H9 (cell line): ENCODE data around the gene DACH1. TPM values are rescaled to one million over a fixed set of nuclear protein-coding genes. Genes with fewer than 3 reads are reported as not detected.

ENCODE experiments used
- DNase-seq: peaks from one replicate; pipeline ENCODE4 v3.0.0-alpha.2; 2017
- H2AFZ ChIP-seq: one replicate; pipeline ENCODE4 v1.6.1; 2013; ENCODE audit warnings: mild to moderate bottlenecking, low read length, control low read depth, moderate library complexity
- H2AK5ac ChIP-seq: 2 replicates; pipeline ENCODE4 v1.6.1; 2013; ENCODE audit warnings: low read length, control low read depth, mixed read lengths; ENCODE audit not compliant: insufficient read length
- H2BK120ac ChIP-seq: one replicate; pipeline ENCODE4 v1.6.1; 2013; ENCODE audit warnings: low read depth, mild to moderate bottlenecking, low read length, control low read depth, inconsistent platforms; ENCODE audit not compliant: poor library complexity, severe bottlenecking
- H2BK12ac ChIP-seq: 2 replicates; pipeline ENCODE4 v1.6.1; 2013; ENCODE audit warnings: low read length, control low read depth, mixed read lengths, low read depth; ENCODE audit not compliant: insufficient read length
- H2BK15ac ChIP-seq: 2 replicates; pipeline ENCODE4 v1.6.1; 2013; ENCODE audit warnings: low read depth, low read length, control low read depth
- H2BK20ac ChIP-seq: one replicate; pipeline ENCODE4 v1.6.1; 2013; ENCODE audit warnings: low read depth, mild to moderate bottlenecking, low read length, control low read depth, inconsistent platforms; ENCODE audit not compliant: poor library complexity, severe bottlenecking
- H2BK5ac ChIP-seq: 2 replicates; pipeline ENCODE4 v1.6.1; 2013; ENCODE audit warnings: low read length, control low read depth, mixed read lengths; ENCODE audit not compliant: insufficient read length
- H3K14ac ChIP-seq: 2 replicates; pipeline ENCODE4 v1.6.1; 2013; ENCODE audit warnings: low read length, control low read depth; ENCODE audit not compliant: insufficient read depth
- H3K18ac ChIP-seq: 2 replicates; pipeline ENCODE4 v1.6.1; 2013; ENCODE audit warnings: low read depth, mild to moderate bottlenecking, mixed read lengths, low read length, control low read depth; ENCODE audit not compliant: insufficient read length
- H3K23ac ChIP-seq: 2 replicates; pipeline ENCODE4 v1.6.1; 2013; ENCODE audit warnings: low read length, control low read depth, mixed read lengths, low read depth; ENCODE audit not compliant: insufficient read length
- H3K23me2 ChIP-seq: 2 replicates; pipeline ENCODE4 v1.6.1; 2013; ENCODE audit warnings: low read depth, mild to moderate bottlenecking, mixed read lengths, low read length, control low read depth; ENCODE audit not compliant: insufficient read length, poor library complexity, severe bottlenecking
- H3K27ac ChIP-seq: 2 replicates; pipeline ENCODE4 v1.5.1; 2013; ENCODE audit warnings: low read length, control low read depth, mixed read lengths, low read depth; ENCODE audit not compliant: insufficient read length
- H3K27me3 ChIP-seq: 2 replicates; pipeline ENCODE4 v1.6.1; 2013; ENCODE audit warnings: low read length, control low read depth, inconsistent platforms; ENCODE audit not compliant: insufficient read depth
- H3K4ac ChIP-seq: 2 replicates; pipeline ENCODE4 v1.6.1; 2013; ENCODE audit warnings: low read depth, mild to moderate bottlenecking, control low read depth, inconsistent platforms, low read length, moderate library complexity
- H3K4me1 ChIP-seq: 2 replicates; pipeline ENCODE4 v1.6.1; 2013; ENCODE audit warnings: low read length, control low read depth, inconsistent platforms; ENCODE audit not compliant: insufficient read depth
- H3K4me2 ChIP-seq: 2 replicates; pipeline ENCODE4 v1.6.1; 2013; ENCODE audit warnings: low read length, control low read depth, mixed read lengths; ENCODE audit not compliant: insufficient read length, insufficient read depth
- H3K56ac ChIP-seq: 2 replicates; pipeline ENCODE4 v1.6.1; 2013; ENCODE audit warnings: low read depth, mild to moderate bottlenecking, mixed read lengths, low read length, control low read depth; ENCODE audit not compliant: insufficient read length
- H3K79me1 ChIP-seq: 2 replicates; pipeline ENCODE4 v1.6.1; 2013; ENCODE audit warnings: low read depth, mild to moderate bottlenecking, moderate library complexity, low read length, control low read depth, inconsistent platforms; ENCODE audit not compliant: insufficient read depth, poor library complexity, severe bottlenecking
- H3K79me2 ChIP-seq: 2 replicates; pipeline ENCODE4 v1.6.1; 2013; ENCODE audit warnings: low read length, control low read depth, inconsistent platforms; ENCODE audit not compliant: insufficient read depth
- H3K9ac ChIP-seq: 2 replicates; pipeline ENCODE4 v1.6.1; 2013; ENCODE audit warnings: low read length, control low read depth, mixed read lengths; ENCODE audit not compliant: insufficient read length; ENCODE audit errors: extremely low read depth
- H3K9me3 ChIP-seq: one replicate; pipeline ENCODE4 v1.6.1; 2013; ENCODE audit warnings: low read depth, low read length, inconsistent platforms; ENCODE audit not compliant: control insufficient read depth
- H3T11ph ChIP-seq: one replicate; pipeline ENCODE4 v1.6.1; 2013; ENCODE audit warnings: mild to moderate bottlenecking, low read length, control low read depth, inconsistent platforms
- H4K20me1 ChIP-seq: one replicate; pipeline ENCODE4 v1.6.1; 2013; ENCODE audit not compliant: control insufficient read depth, insufficient read length, insufficient read depth
- H4K5ac ChIP-seq: 2 replicates; pipeline ENCODE4 v1.6.1; 2013; ENCODE audit warnings: low read depth, mild to moderate bottlenecking, mixed read lengths, low read length, control low read depth; ENCODE audit not compliant: insufficient read length
- H4K8ac ChIP-seq: replicated peaks from 2 replicates; pipeline ENCODE4 v1.6.1; 2013; ENCODE audit warnings: low read length, control low read depth, mixed read lengths, low read depth; ENCODE audit not compliant: insufficient read length
- H4K91ac ChIP-seq: 2 replicates; pipeline ENCODE4 v1.6.1; 2013; ENCODE audit warnings: low read depth, mild to moderate bottlenecking, moderate library complexity, mixed read lengths, low read length, control low read depth; ENCODE audit not compliant: insufficient read length
- H3K27ac Mint-ChIP-seq, 3 experiments: 2 replicates in 2 of 3; 3 replicates in 1 of 3; pipeline ENCODE4 v1.8.0; 2020 to 2021; ENCODE audit warnings: mixed read lengths in 3 of 3, mild to moderate bottlenecking in 1 of 3, moderate library complexity in 1 of 3
- H3K27me3 Mint-ChIP-seq: 2 replicates; pipeline ENCODE4 v1.8.0; 2021; ENCODE audit warnings: low read depth, mild to moderate bottlenecking, moderate library complexity, mixed read lengths
- H3K36me3 Mint-ChIP-seq, 3 experiments: 2 replicates in 2 of 3; 3 replicates in 1 of 3; pipeline ENCODE4 v1.8.0; 2020 to 2021; ENCODE audit warnings: low read depth in 3 of 3, mixed read lengths in 3 of 3; ENCODE audit not compliant: insufficient read depth in 1 of 3
- H3K4me1 Mint-ChIP-seq, 2 experiments: 2 replicates each; pipeline ENCODE4 v1.8.0; 2020; ENCODE audit warnings: mixed read lengths in 2 of 2
- H3K4me3 Mint-ChIP-seq, 2 experiments: 2 replicates in 1 of 2; 3 replicates in 1 of 2; pipeline ENCODE4 v1.8.0; 2020 to 2021; ENCODE audit warnings: mild to moderate bottlenecking in 2 of 2, mixed read lengths in 2 of 2, moderate library complexity in 1 of 2
- H3K9me3 Mint-ChIP-seq, 2 experiments: 2 replicates in 1 of 2; 3 replicates in 1 of 2; pipeline ENCODE4 v1.8.0; 2020; ENCODE audit warnings: mild to moderate bottlenecking in 2 of 2, mixed read lengths in 2 of 2, moderate library complexity in 1 of 2
- WGBS: extraction: QIAGEN DNeasy Blood & Tissue Kit; methylation state at CpG from one replicate; pipeline ENCODE4 v1.1.7; 2013; ENCODE audit warnings: missing lambda C conversion rate, low lambda C conversion rate, mixed read lengths; ENCODE audit not compliant: insufficient read length; ENCODE audit errors: extremely low coverage; 5-methylcytosine and 5-hydroxymethylcytosine counted together
- total RNA-seq: library from RNA; stranded (reverse); gene quantifications from 2 replicates; pipeline ENCODE4 v1.2.1, GENCODE V29; 2021
- TF ChIP-seq, protein P1 (sequence below): fragments of 200-600 bp; sonication (generic); conservative IDR thresholded peaks from 3 replicates; pipeline ENCODE4 v1.8.0; 2021; ENCODE audit warnings: antibody characterized with exemption, mild to moderate bottlenecking

DACH1 gene
- total RNA-seq, 1 experiment from 2014 or later: not detected

DNA sequence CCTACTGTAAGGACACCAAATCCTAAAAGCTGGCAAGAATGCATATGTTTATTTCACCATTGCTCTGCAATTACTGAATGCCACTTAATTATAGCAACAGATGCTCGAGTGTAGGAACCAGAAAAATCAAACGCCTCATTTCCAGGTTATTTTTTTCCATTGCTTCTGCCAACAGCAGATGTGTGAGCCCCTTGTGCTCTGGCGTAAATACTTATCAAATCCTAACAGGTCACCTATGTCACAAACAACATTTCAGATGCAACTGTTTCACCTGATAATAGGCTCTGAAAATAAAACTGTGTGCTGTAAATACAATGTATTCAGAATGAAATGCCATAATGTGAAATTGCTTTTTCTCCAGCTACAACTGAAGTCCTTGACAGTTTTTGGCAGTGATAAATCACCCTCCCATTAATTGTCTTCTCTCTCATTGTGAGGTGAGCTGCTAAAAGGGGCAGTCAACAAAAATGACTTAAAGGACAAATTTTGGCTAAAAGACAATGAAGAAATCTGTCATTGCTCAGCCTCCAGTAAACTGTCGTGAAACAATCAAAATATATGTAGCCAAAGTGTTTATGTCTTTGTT, 344.0 kb downstream of the DACH1 start:
- no CpG with 5 or more reads among the region's 4 CpGs for WGBS
- H3K23ac ChIP-seq: no peak overlapping the region

More for the DNA sequence above, 344.0 kb downstream of the DACH1 start:
- Mint-ChIP-seq H3K4me1 (peaks cover 0 to 5% of the 10 kb centered on the region in 2 experiments; a peak in 1 of 4 replicates), H3K27me3 (no peaks in the 10 kb centered on the region), H3K36me3 (no peaks in the 10 kb centered on the region), H3K4me3 (no peak overlapping the region), H3K9me3 (no peaks in the 10 kb centered on the region), H3K27ac (no peak overlapping the region)
- Histone ChIP-seq H2AK5ac (no peak overlapping the region), H2BK15ac (no peak overlapping the region), H2BK120ac (no peak overlapping the region), H3K27ac (no peak overlapping the region), H3K23me2 (no peaks in the 10 kb centered on the region), H4K91ac (no peak overlapping the region), H3K9ac (no peak overlapping the region), H2BK5ac (no peak overlapping the region), H3T11ph (no peak overlapping the region), H3K14ac (no peak overlapping the region), H3K18ac (no peak overlapping the region), H3K4ac (no peak overlapping the region), H3K9me3 (no peaks in the 10 kb centered on the region), H3K4me1 (no peaks in the 10 kb centered on the region; the same call in 1 of the 2 replicates), H4K20me1 (no peaks in the 10 kb centered on the region), H3K56ac (no peak overlapping the region), H2BK20ac (no peak overlapping the region), H3K27me3 (no peaks in the 10 kb centered on the region), H2AFZ (no peak overlapping the region), H3K79me1 (no peaks in the 10 kb centered on the region), H4K8ac (no peak overlapping the region), H2BK12ac (no peak overlapping the region), H3K4me2 (no peak overlapping the region), H3K79me2 (no peaks in the 10 kb centered on the region), H4K5ac (no peak overlapping the region)
- DNase-seq: no peak
- TF ChIP-seq, protein P1, sequence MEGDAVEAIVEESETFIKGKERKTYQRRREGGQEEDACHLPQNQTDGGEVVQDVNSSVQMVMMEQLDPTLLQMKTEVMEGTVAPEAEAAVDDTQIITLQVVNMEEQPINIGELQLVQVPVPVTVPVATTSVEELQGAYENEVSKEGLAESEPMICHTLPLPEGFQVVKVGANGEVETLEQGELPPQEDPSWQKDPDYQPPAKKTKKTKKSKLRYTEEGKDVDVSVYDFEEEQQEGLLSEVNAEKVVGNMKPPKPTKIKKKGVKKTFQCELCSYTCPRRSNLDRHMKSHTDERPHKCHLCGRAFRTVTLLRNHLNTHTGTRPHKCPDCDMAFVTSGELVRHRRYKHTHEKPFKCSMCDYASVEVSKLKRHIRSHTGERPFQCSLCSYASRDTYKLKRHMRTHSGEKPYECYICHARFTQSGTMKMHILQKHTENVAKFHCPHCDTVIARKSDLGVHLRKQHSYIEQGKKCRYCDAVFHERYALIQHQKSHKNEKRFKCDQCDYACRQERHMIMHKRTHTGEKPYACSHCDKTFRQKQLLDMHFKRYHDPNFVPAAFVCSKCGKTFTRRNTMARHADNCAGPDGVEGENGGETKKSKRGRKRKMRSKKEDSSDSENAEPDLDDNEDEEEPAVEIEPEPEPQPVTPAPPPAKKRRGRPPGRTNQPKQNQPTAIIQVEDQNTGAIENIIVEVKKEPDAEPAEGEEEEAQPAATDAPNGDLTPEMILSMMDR: no peak
